22Rv1 (cell line): ENCODE measurements around the gene ZCCHC13.
"Not testable (repeated sequence)": the region's sequence is repeated elsewhere in the genome, so short reads cannot be mapped to it uniquely, and the experiment has no call there.

Experiments
- H3K27ac ChIP-seq: fragments of 450-650 bp; 2 replicates; pipeline ENCODE4 v1.5.1; 2017
- ZFX ChIP-seq: fragments of 450-650 bp; IDR thresholded peaks from 2 replicates; pipeline ENCODE4 v1.6.1; 2017; ENCODE audit warnings: antibody characterized with exemption, borderline replicate concordance
- TF ChIP-seq, protein P1 (sequence below): fragments of 450-650 bp; IDR thresholded peaks from 2 replicates; pipeline ENCODE4 v1.5.1; 2017; ENCODE audit warnings: mild to moderate bottlenecking

The ZCCHC13 gene

GRCh38 chrX:74292808-74293123, 11.2 kb upstream of the ZCCHC13 start:
- H3K27ac ChIP-seq: peak overlapping the region; percentile 93
- no peak for TF ChIP-seq ZFX
- TF ChIP-seq, protein P1, sequence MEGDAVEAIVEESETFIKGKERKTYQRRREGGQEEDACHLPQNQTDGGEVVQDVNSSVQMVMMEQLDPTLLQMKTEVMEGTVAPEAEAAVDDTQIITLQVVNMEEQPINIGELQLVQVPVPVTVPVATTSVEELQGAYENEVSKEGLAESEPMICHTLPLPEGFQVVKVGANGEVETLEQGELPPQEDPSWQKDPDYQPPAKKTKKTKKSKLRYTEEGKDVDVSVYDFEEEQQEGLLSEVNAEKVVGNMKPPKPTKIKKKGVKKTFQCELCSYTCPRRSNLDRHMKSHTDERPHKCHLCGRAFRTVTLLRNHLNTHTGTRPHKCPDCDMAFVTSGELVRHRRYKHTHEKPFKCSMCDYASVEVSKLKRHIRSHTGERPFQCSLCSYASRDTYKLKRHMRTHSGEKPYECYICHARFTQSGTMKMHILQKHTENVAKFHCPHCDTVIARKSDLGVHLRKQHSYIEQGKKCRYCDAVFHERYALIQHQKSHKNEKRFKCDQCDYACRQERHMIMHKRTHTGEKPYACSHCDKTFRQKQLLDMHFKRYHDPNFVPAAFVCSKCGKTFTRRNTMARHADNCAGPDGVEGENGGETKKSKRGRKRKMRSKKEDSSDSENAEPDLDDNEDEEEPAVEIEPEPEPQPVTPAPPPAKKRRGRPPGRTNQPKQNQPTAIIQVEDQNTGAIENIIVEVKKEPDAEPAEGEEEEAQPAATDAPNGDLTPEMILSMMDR: 0 out of 2 replicates have a peak, but pooled peaks have one; percentile 2

DNA sequence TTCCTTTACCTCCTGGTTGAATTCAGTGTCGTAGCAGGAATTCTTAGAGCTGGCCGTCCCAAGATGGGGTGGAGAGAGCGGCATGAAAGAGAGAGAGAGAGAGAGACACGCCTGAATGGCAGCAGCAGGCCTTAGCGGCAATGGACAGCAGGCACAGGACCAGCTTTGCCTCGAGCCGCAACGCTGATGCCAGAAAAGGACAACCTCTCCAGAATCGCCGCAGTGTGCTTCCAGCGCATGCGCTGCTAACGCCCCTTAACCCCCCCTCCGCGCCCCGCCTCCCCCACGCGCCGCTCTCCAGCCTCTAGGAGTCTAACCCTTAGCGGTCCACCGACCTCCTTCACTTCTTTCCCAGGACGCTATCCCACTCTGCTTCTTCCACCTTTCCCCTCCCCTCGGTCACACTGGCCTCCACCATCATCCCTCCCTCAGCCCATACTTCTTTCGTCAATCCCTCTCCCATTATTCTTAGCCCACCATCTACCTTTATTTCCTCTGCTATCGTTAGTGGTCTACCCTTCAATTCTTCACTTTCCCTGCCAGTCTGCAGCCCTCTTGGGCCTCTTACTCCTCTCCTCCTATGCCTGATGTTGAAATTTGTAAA, 10.5 kb upstream of the ZCCHC13 start:
- peak overlapping the region; percentile 93 for H3K27ac ChIP-seq
- no peak for TF ChIP-seq ZFX
- TF ChIP-seq, protein P1: no peak

DNA sequence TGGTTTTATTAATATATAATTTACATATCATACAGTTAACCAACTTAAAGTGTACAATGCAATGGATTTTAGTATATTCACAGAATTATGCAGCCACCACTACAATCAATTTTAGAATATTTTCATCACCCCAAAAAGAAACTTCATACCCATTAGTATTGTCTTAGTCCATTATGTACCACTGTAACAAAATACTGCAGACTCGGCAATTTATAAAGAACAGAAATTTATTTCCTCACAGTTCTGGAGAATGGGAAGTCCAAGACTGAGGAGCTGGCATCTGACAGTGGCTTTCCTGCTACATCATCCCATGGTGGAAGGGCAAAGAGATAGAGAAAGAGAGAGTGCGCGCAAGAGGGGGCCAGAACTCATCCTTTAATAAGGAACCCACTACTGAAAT, 8.9 kb upstream of the ZCCHC13 start:
- no peak for TF ChIP-seq ZFX
- TF ChIP-seq, protein P1: no peak
- no peak overlapping the region for H3K27ac ChIP-seq

GRCh38 chrX:74297766-74298165, 6.2 kb upstream of the ZCCHC13 start:
- H3K27ac ChIP-seq: no peak overlapping the region
- TF ChIP-seq, protein P1: no peak
- no peak for TF ChIP-seq ZFX

DNA sequence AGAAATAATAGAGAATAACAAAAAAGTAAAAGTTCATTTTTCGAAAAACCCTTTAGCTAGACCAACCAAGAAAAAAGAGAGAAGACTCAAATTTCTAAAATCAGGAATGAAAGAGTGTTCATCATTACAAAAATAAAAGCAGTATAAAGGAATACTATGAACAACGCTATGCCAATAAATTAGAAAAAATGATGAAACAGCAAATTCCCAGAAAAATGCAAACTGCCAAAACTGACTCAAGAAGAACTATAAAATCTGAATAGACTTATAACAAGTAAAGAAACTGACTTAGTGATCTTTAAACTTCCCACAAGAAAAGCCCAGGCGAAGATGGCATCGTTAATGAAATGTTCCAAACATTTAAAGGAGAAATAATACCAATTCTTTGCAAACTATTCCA, 3.1 kb upstream of the ZCCHC13 start:
- no peak overlapping the region for H3K27ac ChIP-seq
- TF ChIP-seq, protein P1: no peak
- TF ChIP-seq ZFX: no peak

DNA sequence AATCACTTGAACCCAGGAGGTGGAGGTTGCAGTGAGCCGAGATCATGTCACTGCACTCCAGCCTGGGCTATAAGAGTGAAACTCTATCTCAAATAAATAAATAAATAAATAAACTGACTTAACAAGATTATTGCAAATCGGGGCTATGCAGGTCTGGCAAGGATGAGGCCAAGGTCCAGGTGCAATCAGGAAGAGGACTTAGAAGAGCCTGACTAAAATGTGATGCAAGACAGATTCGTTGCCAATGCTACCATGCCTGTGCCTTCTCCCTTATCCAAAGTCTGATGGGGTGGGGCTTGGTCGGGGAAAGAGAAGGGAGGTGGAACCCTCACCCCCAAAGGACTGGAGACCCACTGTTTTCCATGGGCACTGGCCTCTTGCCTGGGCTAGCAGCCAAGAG, 14.7 kb downstream of the ZCCHC13 start:
- TF ChIP-seq, protein P1: no peak
- no peak for TF ChIP-seq ZFX

GRCh38 chrX:74319321-74319720, 15.3 kb downstream of the ZCCHC13 start:
- not testable (repeated sequence) for H3K27ac ChIP-seq

More for the DNA sequence above, 14.7 kb downstream of the ZCCHC13 start:
- no peak overlapping the region for H3K27ac ChIP-seq

DNA sequence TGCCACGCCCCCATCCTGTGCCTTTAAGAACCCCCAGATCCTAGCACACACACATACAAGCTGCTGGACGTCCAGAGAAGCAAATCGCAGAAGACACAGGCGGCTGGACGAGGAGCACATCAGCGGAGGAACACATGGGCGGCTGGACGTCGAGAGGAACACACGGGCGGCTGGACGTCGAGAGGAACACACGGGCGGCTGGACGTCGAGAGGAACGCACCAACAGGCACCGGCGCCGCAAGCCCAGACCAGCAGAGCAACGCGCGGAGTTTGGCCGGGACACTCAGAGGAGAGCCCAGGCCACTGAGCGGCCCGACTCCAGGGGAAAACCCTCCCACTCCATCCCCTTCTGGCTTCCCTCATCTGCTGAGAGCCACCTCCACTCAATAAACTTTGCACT, 17.2 kb downstream of the ZCCHC13 start:
- no peak for TF ChIP-seq ZFX
- TF ChIP-seq, protein P1: no peak
- no peak overlapping the region for H3K27ac ChIP-seq
